Transverse colon (tissue), 3 donors: ENCODE results near the gene MEX3C.

Experiments used
- CTCF ChIP-seq, 5 experiments: fragments of 200-600 bp in 3 of 5; fragments of 450-650 bp in 2 of 5; sonication (generic) in 3 of 5; IDR thresholded peaks; 1 replicate in 2 of 5; 2 replicates in 3 of 5; pipeline ENCODE4 v1.5.1; 2016 to 2017; ENCODE audit warnings: antibody characterized with exemption in 5 of 5, inconsistent platforms in 3 of 5, mild to moderate bottlenecking in 2 of 5, moderate library complexity in 1 of 5
- EP300 ChIP-seq: sonication (generic); formaldehyde crosslinking; IDR thresholded peaks from one replicate; pipeline ENCODE4 v1.6.1; 2017; ENCODE audit warnings: antibody characterized with exemption, low read depth
- POLR2A ChIP-seq: fragments of 450-650 bp; IDR thresholded peaks from one replicate; pipeline ENCODE4 v1.6.1; 2016; ENCODE audit warnings: antibody characterized with exemption, mild to moderate bottlenecking, moderate library complexity

- TF ChIP-seq CTCF (IDR thresholded peaks at IDR 0.05) (no peak), POLR2A (no peak), EP300 (no peak)
Observed at GRCh38 chr18:51190000-51190399, 7.5 kb downstream of the MEX3C start.
